Stimulated activated CD8-positive, alpha-beta memory T cell treated with anti-CD3 and anti-CD28 coated beads, Interleukin-15, amount 100 ng/mL, for 24 hours (primary cell): ENCODE data around the gene NOM1.

Experiments used
- DNase-seq: peaks from one replicate; pipeline ENCODE4 v3.0.0-alpha.2; 2020; ENCODE audit warnings: low read depth

The NOM1 gene

GRCh38 chr7:156985101-156985992 lies 35.8 kb downstream of the NOM1 start:
- DNase-seq: no peak

GRCh38 chr7:156986378-156986777 lies 36.9 kb downstream of the NOM1 start:
- DNase-seq: no peak

- no peak for DNase-seq
Measured at GRCh38 chr7:156988343-156989185, 39.1 kb downstream of the NOM1 start.

- no peak for DNase-seq
Measured at GRCh38 chr7:156989766-156990535, 40.4 kb downstream of the NOM1 start.

GRCh38 chr7:156993021-156993924 lies 43.8 kb downstream of the NOM1 start:
- DNase-seq: no peak

- DNase-seq: no peak
Measured at GRCh38 chr7:156993925-156994235, 44.4 kb downstream of the NOM1 start.

- DNase-seq: no peak
Measured at GRCh38 chr7:156994417-156994816, 44.9 kb downstream of the NOM1 start.

- no peak for DNase-seq
Measured at GRCh38 chr7:156998988-156999957, 49.8 kb downstream of the NOM1 start.

GRCh38 chr7:156999958-157000726 lies 50.6 kb downstream of the NOM1 start:
- no peak for DNase-seq

- no peak for DNase-seq
Measured at GRCh38 chr7:157000741-157001653, 51.5 kb downstream of the NOM1 start.

GRCh38 chr7:157001920-157002818 lies 52.7 kb downstream of the NOM1 start:
- no peak for DNase-seq

- no peak for DNase-seq
Measured at GRCh38 chr7:157002819-157003421, 53.4 kb downstream of the NOM1 start.

GRCh38 chr7:157003445-157003755 lies 53.9 kb downstream of the NOM1 start:
- DNase-seq: no peak

GRCh38 chr7:157003756-157004520 lies 54.4 kb downstream of the NOM1 start:
- DNase-seq: no peak

- no peak for DNase-seq
Measured at GRCh38 chr7:157004521-157005455, 55.3 kb downstream of the NOM1 start.
